GM19193 (cell line): ENCODE data around the gene ZNF587B.

Experiments used
- POLR2A ChIP-seq: IDR thresholded peaks from 4 replicates; pipeline ENCODE4 v1.6.1; 2011; ENCODE audit not compliant: insufficient read depth, insufficient read length; ENCODE audit errors: extremely low read depth

The ZNF587B gene

DNA sequence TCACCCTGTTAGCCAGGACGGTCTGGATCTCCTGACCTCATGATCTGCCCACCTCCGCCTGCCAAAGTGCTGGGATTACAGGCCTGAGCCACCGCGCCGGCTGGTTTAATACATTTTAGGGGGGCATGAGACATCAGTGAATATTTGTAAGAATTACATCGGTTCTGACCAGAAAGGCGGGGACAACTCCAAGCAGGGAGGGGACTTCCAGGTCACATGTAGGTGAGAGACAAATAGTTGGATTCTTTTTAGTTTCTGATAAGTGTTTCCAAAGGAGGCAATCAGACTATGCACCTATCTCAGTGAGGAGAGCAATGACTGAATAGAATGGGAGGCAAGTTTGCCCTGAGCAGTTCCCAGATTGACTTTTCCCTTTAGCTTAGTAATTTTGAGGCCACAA is 11.7 kb upstream of the ZNF587B start:
- TF ChIP-seq POLR2A = no peak

DNA sequence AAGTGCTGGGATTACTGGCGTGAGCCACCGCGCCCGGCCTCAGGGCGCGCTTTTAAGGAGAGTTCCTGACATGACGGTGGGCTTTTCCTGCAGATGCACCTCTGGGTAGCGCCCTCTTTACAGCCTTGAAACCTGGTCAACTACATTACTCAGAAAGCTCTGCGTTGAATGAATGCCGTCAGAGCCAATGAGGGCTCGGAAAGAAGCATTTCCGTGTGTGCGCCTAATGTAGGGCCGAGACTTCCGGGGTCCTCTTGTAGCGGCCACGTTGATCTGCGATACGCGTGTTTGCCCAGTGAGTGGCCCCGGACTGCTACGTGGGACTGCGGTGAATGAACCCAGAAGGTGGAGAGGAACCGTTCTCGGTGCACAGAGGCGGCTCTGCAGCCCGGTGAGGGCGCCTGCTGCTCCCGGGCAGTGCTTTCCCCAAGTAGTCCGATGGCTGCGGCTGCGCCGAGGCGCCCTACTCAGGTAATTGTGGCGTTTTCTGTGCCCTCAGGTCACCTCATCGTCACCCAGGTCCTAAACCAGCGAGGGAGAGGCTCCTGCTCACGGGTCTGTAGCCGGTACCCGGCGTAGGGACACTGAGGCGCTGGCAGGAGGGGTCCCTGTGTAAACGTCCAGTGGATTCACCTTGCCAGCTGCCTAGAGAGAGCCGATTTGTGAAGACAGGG is 10.5 kb upstream of the ZNF587B start:
- peak; percentile 79 for TF ChIP-seq POLR2A

DNA sequence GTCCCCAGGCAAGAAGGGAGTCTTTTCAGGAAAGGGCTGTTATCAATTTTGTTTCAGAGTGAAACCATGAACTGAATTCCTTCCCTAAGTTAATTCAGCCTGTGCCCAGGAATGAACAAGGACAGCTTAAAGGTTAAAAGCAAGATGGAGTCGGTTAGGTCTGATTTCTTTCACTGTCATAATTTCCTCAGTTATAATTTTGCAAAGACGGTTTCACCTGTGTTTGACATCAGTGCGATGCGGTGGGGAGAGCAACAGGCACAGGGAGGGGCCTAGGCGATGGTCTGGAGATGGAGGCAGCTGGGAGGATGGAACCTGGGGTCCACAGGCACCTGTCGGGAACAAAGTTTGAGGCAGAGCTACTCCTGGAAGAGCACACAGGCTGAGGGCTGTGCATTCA is 9.5 kb upstream of the ZNF587B start:
- TF ChIP-seq POLR2A = no peak

DNA sequence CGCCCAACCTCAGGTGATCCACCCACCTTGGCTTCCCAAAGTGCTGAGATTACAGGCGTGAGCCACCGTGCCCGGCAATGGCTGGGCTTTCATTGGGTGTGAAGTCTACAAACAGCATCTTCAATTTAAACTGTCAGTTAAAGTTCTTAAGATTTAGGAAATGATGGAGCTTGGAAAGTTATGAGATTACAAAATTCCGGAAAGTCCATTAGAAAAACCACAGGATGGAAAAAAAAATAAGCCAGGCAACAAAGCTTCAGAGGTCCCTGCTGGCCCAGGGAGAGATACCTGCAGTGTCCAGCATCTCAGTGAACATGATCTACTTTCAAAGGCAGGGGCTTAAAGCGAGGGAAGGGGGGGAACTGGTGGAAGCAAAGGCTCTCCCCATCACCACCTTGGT is 4.6 kb upstream of the ZNF587B start:
- TF ChIP-seq POLR2A = no peak

DNA sequence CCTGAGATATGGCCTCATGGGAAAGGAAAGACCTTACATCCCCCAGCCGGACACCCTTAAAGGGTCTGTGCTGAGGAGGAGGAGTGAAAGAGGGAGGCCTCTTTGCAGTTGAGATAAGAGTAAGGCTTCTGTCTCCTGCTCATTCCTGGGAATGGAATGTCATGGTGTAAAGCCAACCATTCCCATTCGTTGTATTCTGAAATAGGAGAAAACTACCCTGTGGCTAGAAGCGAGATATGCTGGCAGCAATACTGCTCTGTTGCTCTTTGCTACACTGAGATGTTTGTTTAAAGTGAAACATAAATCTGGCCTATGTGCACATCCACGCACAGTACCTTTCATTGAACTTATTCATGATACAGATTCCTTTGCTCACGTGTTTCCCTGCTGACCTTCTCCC is 783 bp upstream of the ZNF587B start:
- no peak for TF ChIP-seq POLR2A

DNA sequence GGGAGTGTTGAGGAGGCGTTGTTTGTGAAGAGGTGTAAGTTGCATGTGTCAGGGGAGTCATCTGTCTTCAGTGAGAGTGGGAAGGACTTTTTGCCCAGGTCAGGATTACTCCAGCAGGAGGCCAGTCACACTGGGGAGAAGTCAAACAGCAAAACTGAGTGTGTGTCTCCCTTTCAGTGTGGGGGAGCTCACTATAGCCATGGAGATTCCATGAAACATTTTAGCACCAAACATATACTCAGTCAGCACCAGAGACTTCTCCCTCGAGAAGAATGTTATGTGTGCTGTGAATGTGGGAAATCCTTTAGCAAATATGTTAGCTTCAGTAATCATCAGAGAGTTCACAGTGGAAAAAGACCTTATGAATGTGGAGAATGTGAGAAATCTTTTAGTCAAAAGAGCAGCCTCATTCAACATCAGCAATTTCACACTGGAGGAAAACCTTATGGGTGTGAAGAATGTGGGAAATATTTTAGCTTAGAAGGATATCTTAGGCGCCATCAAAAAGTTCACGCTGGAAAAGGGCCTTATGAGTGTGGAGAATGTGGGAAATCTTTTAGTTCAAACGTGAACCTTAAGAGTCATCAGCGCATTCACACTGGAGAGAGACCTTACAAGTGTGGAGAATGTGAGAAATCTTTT is 11.1 kb downstream of the ZNF587B start:
- TF ChIP-seq POLR2A = no peak

DNA sequence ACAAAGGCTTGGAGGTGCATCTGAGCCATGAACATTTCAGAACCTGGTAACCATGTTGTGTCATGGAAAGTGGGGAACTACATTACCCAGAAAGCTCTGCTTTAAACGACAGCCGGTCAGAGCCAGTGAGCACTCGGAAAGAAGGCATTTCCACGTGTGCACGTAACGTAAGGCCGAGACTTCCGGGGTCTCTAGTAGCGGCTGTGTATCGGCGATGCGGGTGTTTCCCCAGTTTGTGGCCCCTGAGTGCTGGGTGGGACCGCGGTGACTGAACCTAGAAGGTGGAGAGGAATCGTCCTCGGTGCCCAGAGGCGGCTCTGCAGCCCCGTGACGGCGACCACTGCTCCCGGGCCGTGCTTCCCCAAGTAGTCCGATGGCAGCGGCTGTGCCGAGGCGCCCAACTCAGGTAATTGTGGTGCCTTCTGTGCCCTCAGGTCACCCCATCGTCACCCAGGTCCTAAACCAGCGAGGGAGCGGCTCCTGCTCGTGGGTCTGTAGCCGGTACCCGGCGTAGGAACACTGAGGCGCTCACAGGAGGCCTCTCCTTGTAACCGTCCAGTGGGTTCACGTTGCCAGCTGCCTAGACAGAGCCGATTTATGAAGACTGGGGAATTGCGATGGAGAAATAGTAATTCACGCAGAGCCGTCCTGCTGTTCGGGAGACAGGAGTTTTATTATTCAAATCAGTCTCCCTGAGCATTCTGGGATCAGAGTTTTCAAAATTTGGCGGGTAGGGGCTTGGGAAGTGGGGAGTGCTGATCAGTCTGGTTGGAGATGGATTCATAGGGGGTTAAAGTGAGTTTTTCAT is 19.8 kb downstream of the ZNF587B start, which contains the start of gene ZNF587:
Gene ZNF587, plus strand, starts transcription at position 194 of the 808 bp plus-strand sequence. Its CDS starts 180 bp downstream, at position 374.
- TF ChIP-seq POLR2A = peak; percentile 68

DNA sequence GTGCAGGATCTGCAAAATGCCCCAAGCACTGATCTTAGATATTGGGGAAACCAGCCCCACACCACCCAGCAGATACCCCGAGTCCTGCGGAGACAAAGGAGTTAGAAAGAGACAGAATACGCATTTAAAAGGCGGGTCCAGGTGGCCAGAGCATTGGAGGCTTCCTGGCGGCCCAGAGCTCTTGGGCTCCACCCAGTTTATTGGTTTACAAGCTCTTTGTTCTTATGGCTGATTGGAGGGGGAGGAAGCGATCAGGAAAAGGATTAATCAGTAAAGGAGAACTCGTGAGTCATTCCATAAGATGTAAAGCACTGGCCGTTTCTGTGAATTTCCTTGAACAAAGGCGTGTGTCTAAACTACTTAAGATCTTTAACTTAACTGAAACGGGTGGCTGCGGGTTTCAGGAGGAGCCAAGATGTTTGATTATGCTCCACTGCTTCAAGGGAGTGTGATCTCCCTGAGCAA is 20.5 kb downstream of the ZNF587B start:
- no peak for TF ChIP-seq POLR2A

DNA sequence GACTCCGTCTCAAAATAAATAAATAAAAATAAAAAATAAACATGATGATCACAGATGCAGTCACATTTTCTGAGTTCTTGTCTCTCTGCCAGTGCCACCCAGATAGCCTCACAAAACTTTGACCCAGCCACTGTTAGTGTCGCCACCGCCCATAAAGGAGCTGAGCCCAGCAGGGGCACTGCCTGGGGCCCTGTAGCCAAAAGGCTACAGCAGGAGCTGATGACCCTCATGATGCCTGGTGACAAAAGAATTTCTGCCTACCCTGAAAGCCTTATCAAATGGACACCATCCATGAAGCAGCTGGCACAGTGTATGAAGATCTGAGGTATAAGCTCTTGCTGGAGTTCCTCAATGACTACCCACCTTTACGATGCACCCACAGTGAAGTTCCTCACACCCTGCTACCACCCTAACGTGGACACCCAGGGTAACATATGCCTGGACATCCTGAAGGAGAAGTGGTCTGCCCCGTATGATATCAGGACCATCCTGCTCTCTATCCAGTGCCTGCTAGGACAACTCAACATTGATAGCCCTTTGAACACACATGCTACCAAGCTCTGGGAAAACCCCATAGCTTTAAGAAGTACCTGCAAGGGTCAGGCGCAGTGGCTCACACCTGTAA is 37.9 kb downstream of the ZNF587B start:
- TF ChIP-seq POLR2A = no peak

DNA sequence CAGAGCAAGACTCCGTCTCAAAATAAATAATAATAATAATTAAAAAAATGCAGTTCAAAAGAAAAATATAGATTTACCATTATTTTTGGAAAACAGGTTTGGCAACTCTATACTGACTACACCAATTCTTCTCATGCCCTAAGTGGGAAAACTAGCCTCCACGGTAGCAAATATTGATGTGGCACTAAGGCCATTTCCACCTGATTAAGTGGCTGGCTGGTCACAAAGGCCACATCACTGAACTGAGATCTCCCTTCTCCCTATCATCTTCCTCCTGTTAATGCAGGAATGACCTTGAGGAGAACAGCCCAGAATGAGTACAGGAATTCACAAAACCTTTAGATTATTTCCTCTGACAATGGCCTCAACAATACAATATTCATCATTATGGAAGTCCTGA is 40.1 kb downstream of the ZNF587B start:
- no peak for TF ChIP-seq POLR2A

DNA sequence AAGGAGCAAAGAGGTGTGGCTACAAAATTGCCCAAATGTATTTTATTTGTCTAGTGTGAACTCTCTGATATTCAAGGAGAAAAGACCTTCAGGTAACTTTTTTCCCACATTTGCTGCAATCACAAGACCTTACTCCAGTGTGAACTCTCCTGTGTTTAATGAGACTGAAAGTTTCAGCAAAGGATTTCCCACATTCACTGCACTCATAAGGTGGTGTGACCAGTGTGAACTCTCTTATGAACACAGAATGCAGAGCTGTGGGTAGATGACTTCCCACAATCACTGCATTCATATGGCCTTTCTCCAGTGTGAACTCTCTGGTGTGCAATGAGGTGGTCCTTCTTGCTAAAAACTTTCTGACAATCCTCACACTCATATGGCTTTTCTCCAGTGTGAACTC is 42.4 kb downstream of the ZNF587B start:
- no peak for TF ChIP-seq POLR2A

DNA sequence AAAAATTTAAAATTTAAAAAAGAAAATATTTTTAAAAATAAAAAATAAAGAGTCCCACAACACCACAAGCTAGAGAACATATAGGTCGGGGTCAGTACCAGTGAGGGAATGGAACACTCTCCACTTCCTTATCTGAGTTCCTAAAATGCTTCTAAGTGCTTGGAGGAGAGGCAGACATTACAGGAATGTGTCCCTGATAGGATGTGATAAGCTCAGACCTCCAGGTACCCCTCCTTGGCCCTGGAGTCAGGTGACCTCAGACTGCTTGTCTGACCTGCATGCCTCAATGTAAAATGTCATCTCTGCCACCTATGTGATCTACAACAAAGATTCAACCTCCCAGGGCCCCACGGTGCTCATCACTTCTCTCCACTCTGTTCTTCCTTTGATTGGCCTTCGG is 55.9 kb downstream of the ZNF587B start:
- TF ChIP-seq POLR2A = no peak

DNA sequence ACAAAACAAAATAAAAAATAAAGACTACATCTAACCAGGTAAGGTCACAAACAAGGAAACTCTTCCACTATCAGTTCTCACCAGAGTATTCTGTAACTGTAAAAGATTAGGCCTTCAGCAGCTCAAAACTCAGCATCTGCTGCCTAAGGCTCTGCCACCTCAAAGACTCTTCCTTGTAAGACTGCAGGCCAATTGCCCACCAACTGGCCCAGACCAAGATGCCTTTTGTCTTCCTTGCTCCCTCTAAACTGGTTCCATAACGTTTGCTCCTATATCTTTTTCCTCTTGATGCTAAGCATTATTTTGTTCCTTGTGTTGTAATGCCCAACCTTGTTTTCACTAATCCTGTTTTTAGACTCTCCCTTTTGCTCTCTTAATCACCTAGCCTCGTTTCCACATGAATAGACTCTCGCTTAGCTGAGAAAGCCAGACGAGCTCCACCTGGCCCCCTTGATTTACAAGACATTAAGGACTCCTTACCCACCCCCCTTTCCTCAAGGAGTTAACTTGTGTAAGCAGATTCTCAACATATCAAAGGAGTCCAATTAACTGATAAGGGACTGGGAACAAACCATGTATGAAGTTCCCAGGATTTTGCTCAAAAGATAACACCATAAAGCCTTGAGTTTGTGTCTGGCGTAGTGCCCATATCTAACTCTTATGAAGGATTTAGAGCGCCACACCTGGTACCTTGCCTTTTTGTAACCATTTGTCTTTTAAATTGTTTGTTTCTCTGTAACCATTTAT is 57.3 kb downstream of the ZNF587B start:
- no peak for TF ChIP-seq POLR2A

DNA sequence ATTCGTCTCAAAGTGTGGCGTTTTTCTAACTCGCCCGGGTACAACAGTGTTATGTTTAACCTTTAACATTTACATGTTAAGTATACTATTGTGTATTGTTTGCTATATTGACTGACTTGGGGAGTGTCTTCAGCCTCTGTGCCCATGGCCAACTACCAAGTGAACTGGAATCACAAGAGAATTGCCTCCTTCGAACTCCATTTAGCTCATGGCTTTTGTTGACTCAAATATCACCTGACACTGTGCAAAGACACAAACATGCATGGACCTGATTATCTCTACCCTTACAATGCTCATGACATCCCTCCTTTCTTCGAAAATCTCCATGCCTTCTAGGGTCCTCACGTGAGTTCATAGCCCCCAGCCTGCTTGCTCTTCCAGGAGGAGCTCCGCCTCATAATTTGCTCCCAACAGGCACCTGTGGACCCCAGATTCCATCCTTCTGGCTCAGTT is 58.0 kb downstream of the ZNF587B start:
- no peak for TF ChIP-seq POLR2A
